Type B pancreatic cell (in vitro differentiated cells): ENCODE measurements around the gene COL4A5. TPM values are rescaled to one million over a fixed set of nuclear protein-coding genes. Genes with fewer than 3 reads are reported as not detected.

Experiments
- DNase-seq: peaks from one replicate; pipeline ENCODE4 v3.0.0; 2021; ENCODE audit warnings: mixed read lengths; ENCODE audit not compliant: unreplicated experiment; ENCODE audit errors: extremely low spot score
- H3K27ac Mint-ChIP-seq: 2 replicates; pipeline ENCODE4 v1.8.0; 2021; ENCODE audit warnings: mild to moderate bottlenecking, mixed read lengths
- H3K27me3 Mint-ChIP-seq: 2 replicates; pipeline ENCODE4 v1.8.0; 2021; ENCODE audit warnings: mixed read lengths
- H3K36me3 Mint-ChIP-seq: 2 replicates; pipeline ENCODE4 v1.8.0; 2021; ENCODE audit warnings: mixed read lengths
- H3K4me1 Mint-ChIP-seq: one replicate; pipeline ENCODE4 v1.8.0; 2021; ENCODE audit warnings: mixed read lengths; ENCODE audit not compliant: unreplicated experiment
- H3K4me3 Mint-ChIP-seq: 2 replicates; pipeline ENCODE4 v1.8.0; 2021; ENCODE audit warnings: mild to moderate bottlenecking, mixed read lengths
- H3K9me3 Mint-ChIP-seq: 2 replicates; pipeline ENCODE4 v1.8.0; 2021; ENCODE audit warnings: mixed read lengths
- total RNA-seq: library from RNA; stranded (reverse); gene quantifications from 2 replicates; pipeline ENCODE4 v1.2.1, GENCODE V29; 2021; ENCODE audit warnings: low replicate concordance
- TF ChIP-seq, protein P1 (sequence below): fragments of 200-600 bp; sonication (generic); conservative IDR thresholded peaks from 2 replicates; pipeline ENCODE4 v1.5.0; 2021; ENCODE audit warnings: antibody characterized with exemption, mild to moderate bottlenecking

Gene COL4A5
- total RNA-seq, 1 donor from 2014 or later: 167 TPM

DNA sequence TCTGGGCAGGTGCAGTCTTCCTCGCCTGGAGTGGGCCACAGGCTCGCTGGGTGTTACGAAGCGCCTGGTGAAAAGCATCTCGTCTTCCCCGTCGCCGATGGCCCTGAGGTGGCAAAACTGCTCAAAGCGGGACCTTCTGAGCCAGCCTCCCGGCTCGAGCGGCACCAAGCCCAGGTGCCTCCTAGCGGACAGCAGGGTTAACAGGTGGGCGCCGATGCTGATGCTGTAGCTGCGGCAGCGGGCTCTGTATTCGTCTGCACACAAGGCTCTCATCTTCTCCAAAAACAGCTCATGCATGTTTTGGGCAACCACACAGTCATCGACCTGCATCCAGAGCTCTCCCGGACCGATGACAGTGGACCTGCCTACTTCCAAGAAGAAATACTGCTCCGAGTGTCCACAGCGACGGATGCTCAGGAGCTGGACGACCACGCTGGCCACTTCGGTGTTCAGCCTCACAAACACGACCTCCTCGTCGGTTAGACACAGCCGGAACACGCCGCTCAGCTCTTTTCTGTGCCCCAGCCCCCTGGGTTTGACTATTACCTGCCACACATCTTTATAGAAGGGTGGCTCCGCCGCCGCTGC lies 295.5 kb downstream of the COL4A5 start:
- H3K4me3 Mint-ChIP-seq: peak overlapping the region; percentile 84
- no peak for DNase-seq
- H3K27ac Mint-ChIP-seq: no peak overlapping the region
- H3K9me3 Mint-ChIP-seq: no peaks in the 10 kb centered on the region
- H3K36me3 Mint-ChIP-seq: no peaks in the 10 kb centered on the region
- TF ChIP-seq, protein P1, sequence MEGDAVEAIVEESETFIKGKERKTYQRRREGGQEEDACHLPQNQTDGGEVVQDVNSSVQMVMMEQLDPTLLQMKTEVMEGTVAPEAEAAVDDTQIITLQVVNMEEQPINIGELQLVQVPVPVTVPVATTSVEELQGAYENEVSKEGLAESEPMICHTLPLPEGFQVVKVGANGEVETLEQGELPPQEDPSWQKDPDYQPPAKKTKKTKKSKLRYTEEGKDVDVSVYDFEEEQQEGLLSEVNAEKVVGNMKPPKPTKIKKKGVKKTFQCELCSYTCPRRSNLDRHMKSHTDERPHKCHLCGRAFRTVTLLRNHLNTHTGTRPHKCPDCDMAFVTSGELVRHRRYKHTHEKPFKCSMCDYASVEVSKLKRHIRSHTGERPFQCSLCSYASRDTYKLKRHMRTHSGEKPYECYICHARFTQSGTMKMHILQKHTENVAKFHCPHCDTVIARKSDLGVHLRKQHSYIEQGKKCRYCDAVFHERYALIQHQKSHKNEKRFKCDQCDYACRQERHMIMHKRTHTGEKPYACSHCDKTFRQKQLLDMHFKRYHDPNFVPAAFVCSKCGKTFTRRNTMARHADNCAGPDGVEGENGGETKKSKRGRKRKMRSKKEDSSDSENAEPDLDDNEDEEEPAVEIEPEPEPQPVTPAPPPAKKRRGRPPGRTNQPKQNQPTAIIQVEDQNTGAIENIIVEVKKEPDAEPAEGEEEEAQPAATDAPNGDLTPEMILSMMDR: peak; percentile 56
- peaks cover 93% of the 10 kb centered on the region for H3K27me3 Mint-ChIP-seq
- peaks cover 5% of the 10 kb centered on the region for H3K4me1 Mint-ChIP-seq

DNA sequence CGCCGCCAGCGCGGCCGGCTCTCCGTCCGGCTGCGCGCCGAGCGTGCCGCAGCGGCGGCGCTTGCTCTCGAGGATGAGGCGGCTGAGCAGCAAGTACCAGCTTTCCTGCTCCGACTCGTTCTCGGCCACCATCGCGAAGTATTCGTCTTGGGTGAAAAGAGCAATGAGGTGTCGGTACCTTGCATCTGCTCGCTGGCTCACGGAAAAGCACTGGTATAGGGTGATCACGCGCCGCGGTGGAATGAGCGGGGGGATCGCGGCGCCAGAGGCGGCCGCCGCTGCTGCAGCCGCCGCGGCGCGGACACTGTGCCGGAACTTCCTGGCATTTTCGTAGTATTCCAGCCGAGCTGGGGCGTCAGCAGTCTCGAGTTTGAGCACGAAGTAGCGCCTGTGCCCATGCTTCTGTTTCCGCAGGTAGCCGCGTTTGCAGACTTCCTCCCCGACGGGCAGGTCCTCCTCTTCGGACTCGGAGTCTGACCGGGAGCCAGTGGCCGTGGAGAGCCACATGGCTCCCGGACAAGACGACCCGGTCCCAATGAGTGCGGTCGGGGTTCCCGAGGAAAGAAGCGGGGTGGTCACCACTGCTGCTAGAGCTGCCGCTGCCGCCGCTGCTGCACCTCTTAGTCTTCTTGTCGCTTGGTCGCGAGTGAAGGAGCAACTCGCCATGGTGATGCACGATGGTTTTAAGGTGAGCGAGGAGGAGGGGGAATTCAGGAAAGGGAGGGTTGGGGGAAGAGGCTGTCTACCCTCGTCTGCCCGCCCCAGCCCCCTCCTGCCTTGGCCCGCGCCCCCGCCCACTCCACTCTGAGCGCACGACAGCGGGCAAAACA lies 296.3 kb downstream of the COL4A5 start:
- H3K4me1 Mint-ChIP-seq: peaks cover 5% of the 10 kb centered on the region
- no peak overlapping the region for H3K27ac Mint-ChIP-seq
- no peaks in the 10 kb centered on the region for H3K36me3 Mint-ChIP-seq
- H3K9me3 Mint-ChIP-seq: no peaks in the 10 kb centered on the region
- TF ChIP-seq, protein P1: no peak
- DNase-seq: no peak
- peaks cover 90% of the 10 kb centered on the region for H3K27me3 Mint-ChIP-seq
- H3K4me3 Mint-ChIP-seq: peak overlapping the region; percentile 93

DNA sequence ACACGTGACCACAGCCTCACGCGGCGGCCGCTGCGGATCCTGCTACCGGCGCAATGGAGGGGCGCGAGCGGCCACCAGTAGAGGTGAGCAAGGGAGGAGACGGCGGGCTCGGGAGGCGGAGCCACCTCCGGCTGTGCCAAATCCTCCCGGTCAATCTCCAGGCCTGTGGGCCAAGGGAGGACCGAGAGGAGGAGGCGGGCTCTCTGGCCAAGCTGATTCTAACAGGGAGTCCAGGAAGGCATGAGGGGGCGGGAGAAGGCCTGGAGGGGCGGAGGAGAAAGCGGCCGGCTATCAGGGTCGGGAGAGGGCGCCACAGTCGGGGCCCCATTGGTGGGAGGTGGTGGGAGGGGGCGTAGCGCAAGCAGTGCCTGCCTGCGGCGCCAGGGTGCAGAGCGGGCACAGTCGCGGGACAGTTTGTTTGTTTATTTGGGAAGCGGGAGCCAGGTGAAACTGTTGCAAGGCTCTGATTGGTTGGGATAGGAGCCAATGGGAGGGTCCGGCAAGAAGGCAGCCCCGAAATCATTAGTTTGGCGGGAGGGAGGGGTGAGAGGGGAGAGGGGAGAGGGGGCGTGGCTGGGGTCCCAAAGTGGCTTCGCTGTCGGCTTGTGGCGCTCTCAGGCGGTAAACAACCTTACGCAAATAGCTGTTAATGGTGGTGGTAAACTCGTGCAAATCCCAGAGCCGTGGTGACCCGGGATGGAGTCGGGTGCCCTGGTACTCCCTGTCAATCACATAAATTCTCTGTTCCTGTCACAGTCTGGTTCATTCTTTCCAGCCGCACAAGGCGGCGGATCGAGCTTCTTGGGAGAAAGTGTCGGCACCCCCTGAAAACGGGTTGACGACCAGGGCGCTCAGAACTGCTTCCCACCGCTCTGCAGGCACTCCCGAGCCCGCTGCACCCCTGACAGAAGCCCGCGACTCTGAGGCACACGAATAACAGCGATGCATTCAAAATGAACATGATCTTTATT lies 297.2 kb downstream of the COL4A5 start, which contains the start of gene IRS4:
Gene IRS4, minus strand, starts transcription at position 55 of the 971 bp plus-strand sequence.
- Mint-ChIP-seq H3K9me3 (no peaks in the 10 kb centered on the region), H3K4me3 (peak within 1 kb of the TSS; percentile 93), H3K4me1 (peaks cover 5% of the 10 kb centered on the region), H3K36me3 (no peaks in the 10 kb centered on the region), H3K27me3 (peaks cover 88% of the 10 kb centered on the region), H3K27ac (no peak within 1 kb of the TSS)
- DNase-seq: peak; percentile 78
- TF ChIP-seq, protein P1: peak; percentile 30

DNA sequence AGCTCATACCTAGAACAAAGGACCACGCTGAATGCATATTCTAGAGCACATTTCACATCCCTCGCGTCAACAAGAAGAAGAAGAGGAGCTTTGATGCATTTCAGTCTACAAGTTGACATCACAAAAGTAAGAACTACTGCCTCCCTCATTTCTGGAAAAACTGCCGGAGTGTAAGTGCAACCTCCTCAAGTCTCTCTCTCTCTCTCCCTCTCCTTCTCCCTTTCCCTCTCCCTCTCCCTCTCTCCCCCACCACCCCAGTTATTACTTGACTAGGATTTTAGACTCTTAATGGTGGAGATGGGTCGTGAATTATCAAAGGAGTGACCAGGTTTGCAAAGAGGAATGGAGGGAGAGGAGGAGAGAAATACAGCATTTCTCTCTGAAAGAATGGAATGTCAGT lies 298.1 kb downstream of the COL4A5 start:
- Mint-ChIP-seq H3K4me1 (no peaks in the 10 kb centered on the region), H3K4me3 (peak overlapping the region; percentile 93)

DNA sequence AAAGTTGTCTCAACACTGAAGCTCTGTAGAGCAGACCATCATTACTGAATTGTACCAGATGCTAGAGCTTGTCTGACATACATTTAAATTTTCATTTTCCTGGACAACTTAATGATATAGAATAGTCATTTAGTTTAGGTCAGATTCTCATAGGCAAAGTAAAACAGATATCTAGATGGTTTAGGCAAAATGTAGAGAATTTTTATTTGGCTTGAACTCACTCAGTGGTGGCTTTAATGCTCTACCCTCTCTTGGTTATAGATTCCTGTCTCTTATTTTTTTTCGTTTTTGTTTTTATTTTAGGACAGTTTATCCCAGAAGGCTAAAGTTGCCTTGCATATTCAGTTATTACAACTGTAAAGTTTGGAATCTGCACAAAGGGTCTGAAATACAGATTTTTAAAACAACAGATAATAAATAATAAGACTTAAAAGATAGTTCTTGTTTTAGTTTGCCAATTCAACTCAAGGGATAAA lies 300.7 kb downstream of the COL4A5 start:
- no peak overlapping the region for H3K27ac Mint-ChIP-seq
- H3K4me3 Mint-ChIP-seq: no peak overlapping the region
- H3K9me3 Mint-ChIP-seq: no peaks in the 10 kb centered on the region

More for the DNA sequence above, 298.1 kb downstream of the COL4A5 start:
- Mint-ChIP-seq H3K36me3 (no peaks in the 10 kb centered on the region), H3K27me3 (peaks cover 88% of the 10 kb centered on the region), H3K9me3 (no peaks in the 10 kb centered on the region), H3K27ac (no peak overlapping the region)
- TF ChIP-seq, protein P1: no peak
- DNase-seq: no peak

More for the DNA sequence above, 300.7 kb downstream of the COL4A5 start:
- Mint-ChIP-seq H3K4me1 (no peaks in the 10 kb centered on the region), H3K36me3 (no peaks in the 10 kb centered on the region), H3K27me3 (peaks cover 71% of the 10 kb centered on the region)
- DNase-seq: no peak
- TF ChIP-seq, protein P1: no peak
